Tibial artery (tissue), 4 donors: ENCODE measurements around the gene PPM1E.
"Not testable (repeated sequence)": the region's sequence is repeated elsewhere in the genome, so short reads cannot be mapped to it uniquely, and the experiment has no call there.

ENCODE experiments used
- DNase-seq, 2 donors: peaks; one replicate each; pipeline ENCODE4 v3.0.0-alpha.2; 2019
- H3K27ac ChIP-seq, 2 donors: fragments of 200-600 bp; sonication (generic) in 1 of 2; 1 replicate in 1 of 2; 2 replicates in 1 of 2; pipeline ENCODE4 v1.5.1; 2018 to 2019; ENCODE audit warnings: mild to moderate bottlenecking in 1 of 2
- H3K27me3 ChIP-seq, 2 donors: fragments of 200-600 bp; sonication (generic) in 1 of 2; one replicate each; pipeline versions ENCODE4 v1.5.1 to v1.6.0; 2016 to 2019
- H3K36me3 ChIP-seq, 3 donors: fragments of 200-600 bp; sonication (generic) in 2 of 3; one replicate each; pipeline ENCODE4 v1.5.1; 2016 to 2019; ENCODE audit warnings: mild to moderate bottlenecking in 2 of 3
- H3K4me1 ChIP-seq, 4 donors: fragments of 200-600 bp; sonication (generic) in 2 of 4; 1 replicate in 3 of 4; 2 replicates in 1 of 4; pipeline ENCODE4 v1.5.1; 2016 to 2019
- H3K4me3 ChIP-seq, 2 donors: fragments of 200-600 bp; sonication (generic) in 1 of 2; 1 replicate in 1 of 2; 2 replicates in 1 of 2; pipeline ENCODE4 v1.5.1; 2018 to 2019; ENCODE audit warnings: mild to moderate bottlenecking in 2 of 2
- H3K9me3 ChIP-seq, 3 donors: fragments of 200-600 bp; sonication (generic) in 1 of 3; one replicate each; pipeline ENCODE4 v1.5.1; 2016 to 2019
- CTCF ChIP-seq, 2 experiments: fragments of 200-600 bp in 1 of 2; fragments of 450-650 bp in 1 of 2; IDR thresholded peaks; one replicate each; pipeline ENCODE4 v1.5.1; 2017 to 2019; ENCODE audit warnings: antibody characterized with exemption in 2 of 2, mild to moderate bottlenecking in 1 of 2, moderate library complexity in 1 of 2
- intact Hi-C: fragments of 100-400 bp; cut with DNase I; formaldehyde crosslinking; loops from one replicate; pipeline ENCODE4 v1.15.0; 2023; ENCODE audit warnings: low total_unique reads

PPM1E gene

GRCh38 chr17:58956997-58957724 is 201.5 kb downstream of the PPM1E start:
- no peak for TF ChIP-seq CTCF (IDR thresholded peaks at IDR 0.05)
- Histone ChIP-seq H3K9me3 (no peaks in the 10 kb centered on the region), H3K4me1 (no peaks in the 10 kb centered on the region), H3K36me3 (no peaks in the 10 kb centered on the region), H3K27me3 (no peaks in the 10 kb centered on the region), H3K4me3 (no peak overlapping the region), H3K27ac (no peak overlapping the region)
- intact Hi-C loops: no loop called here
- no peak for DNase-seq

- intact Hi-C loops, H3K4me1 ChIP-seq, H3K9me3 ChIP-seq, H3K4me3 ChIP-seq, H3K27ac ChIP-seq, DNase-seq, H3K36me3 ChIP-seq, H3K27me3 ChIP-seq: not testable (repeated sequence)
Observed at GRCh38 chr17:58957725-58958073, 202.0 kb downstream of the PPM1E start.

GRCh38 chr17:58960068-58960467 is 204.4 kb downstream of the PPM1E start:
- no peaks in the 10 kb centered on the region for H3K36me3 ChIP-seq
- TF ChIP-seq CTCF (IDR thresholded peaks at IDR 0.05): peak in 1 of 2 experiments; percentile 15
- H3K9me3 ChIP-seq: no peaks in the 10 kb centered on the region
- no peak for DNase-seq
- no peak overlapping the region for H3K27ac ChIP-seq
- H3K27me3 ChIP-seq: no peaks in the 10 kb centered on the region
- H3K4me3 ChIP-seq: no peak overlapping the region
- H3K4me1 ChIP-seq: no peaks in the 10 kb centered on the region
- intact Hi-C loops: no loop called here

GRCh38 chr17:58965221-58965620 is 209.6 kb downstream of the PPM1E start:
- no peaks in the 10 kb centered on the region for H3K27me3 ChIP-seq
- no peak for DNase-seq
- no peaks in the 10 kb centered on the region for H3K4me1 ChIP-seq
- H3K36me3 ChIP-seq: no peaks in the 10 kb centered on the region
- no peak overlapping the region for H3K4me3 ChIP-seq
- H3K27ac ChIP-seq: no peak overlapping the region
- H3K9me3 ChIP-seq: no peaks in the 10 kb centered on the region
- no peak for TF ChIP-seq CTCF (IDR thresholded peaks at IDR 0.05)
- intact Hi-C loops: no loop called here

GRCh38 chr17:58966208-58966607 is 210.6 kb downstream of the PPM1E start:
- intact Hi-C loops: no loop called here
- no peak for TF ChIP-seq CTCF (IDR thresholded peaks at IDR 0.05)
- H3K4me1 ChIP-seq: peaks cover 0 to 8% (median 0%) of the 10 kb centered on the region in 4 donors

GRCh38 chr17:58968426-58969061 is 212.9 kb downstream of the PPM1E start:
- no peaks in the 10 kb centered on the region for H3K36me3 ChIP-seq
- intact Hi-C loops: no loop called here
- DNase-seq: no peak
- no peak overlapping the region for H3K27ac ChIP-seq
- H3K4me1 ChIP-seq: peaks cover 0 to 8% (median 0%) of the 10 kb centered on the region in 4 donors
- no peak overlapping the region for H3K4me3 ChIP-seq
- TF ChIP-seq CTCF (IDR thresholded peaks at IDR 0.05): no peak
- no peaks in the 10 kb centered on the region for H3K27me3 ChIP-seq
- no peaks in the 10 kb centered on the region for H3K9me3 ChIP-seq

More at GRCh38 chr17:58966208-58966607, 210.6 kb downstream of the PPM1E start:
- Histone ChIP-seq H3K4me3 (no peak overlapping the region), H3K36me3 (no peaks in the 10 kb centered on the region), H3K27ac (no peak overlapping the region), H3K9me3 (no peaks in the 10 kb centered on the region), H3K27me3 (no peaks in the 10 kb centered on the region)
- DNase-seq: no peak
